ENCODE results near the gene MEIS1.

Gene MEIS1

GRCh38 chr2:66578054-66578686 lies 143.2 kb downstream of the MEIS1 start:
- H3K27me3 ChIP-seq (ENCODE audit: control insufficient read depth, insufficient read depth, low read length): peaks cover 73% of the 10 kb centered on the region
- H3K4me1 ChIP-seq (ENCODE audit: control insufficient read depth, insufficient read depth, low read length): peaks cover 8% of the 10 kb centered on the region
- H3K9ac ChIP-seq (ENCODE audit: low read depth, low read length): no peak overlapping the region
- H3K4me3 ChIP-seq (ENCODE audit: low read depth, low read length): peak overlapping the region; percentile 61
- H3K36me3 ChIP-seq (ENCODE audit: control insufficient read depth, insufficient read depth, low read length): no peaks in the 10 kb centered on the region
- H3K9me3 ChIP-seq (ENCODE audit: control insufficient read depth, insufficient read depth, low read length): no peaks in the 10 kb centered on the region

GRCh38 chr2:66578687-66579106 lies 143.8 kb downstream of the MEIS1 start:
- H3K9ac ChIP-seq (ENCODE audit: low read depth, low read length): no peak overlapping the region
- peak overlapping the region; percentile 61 for H3K4me3 ChIP-seq (ENCODE audit: low read depth, low read length)
- H3K27me3 ChIP-seq (ENCODE audit: control insufficient read depth, insufficient read depth, low read length): peaks cover 78% of the 10 kb centered on the region
- H3K36me3 ChIP-seq (ENCODE audit: control insufficient read depth, insufficient read depth, low read length): no peaks in the 10 kb centered on the region
- no peaks in the 10 kb centered on the region for H3K9me3 ChIP-seq (ENCODE audit: control insufficient read depth, insufficient read depth, low read length)
- peaks cover 8% of the 10 kb centered on the region for H3K4me1 ChIP-seq (ENCODE audit: control insufficient read depth, insufficient read depth, low read length)

- H3K36me3 ChIP-seq (ENCODE audit: control insufficient read depth, insufficient read depth, low read length): no peaks in the 10 kb centered on the region
- no peak overlapping the region for H3K9ac ChIP-seq (ENCODE audit: low read depth, low read length)
- no peaks in the 10 kb centered on the region for H3K9me3 ChIP-seq (ENCODE audit: control insufficient read depth, insufficient read depth, low read length)
- peaks cover 85% of the 10 kb centered on the region for H3K27me3 ChIP-seq (ENCODE audit: control insufficient read depth, insufficient read depth, low read length)
- no peak overlapping the region for H3K4me3 ChIP-seq (ENCODE audit: low read depth, low read length)
- H3K4me1 ChIP-seq (ENCODE audit: control insufficient read depth, insufficient read depth, low read length): peaks cover 8% of the 10 kb centered on the region
Measured at GRCh38 chr2:66579186-66580126, 144.5 kb downstream of the MEIS1 start.

GRCh38 chr2:66580166-66581049 lies 145.5 kb downstream of the MEIS1 start:
- Histone ChIP-seq H3K27me3 (ENCODE audit: control insufficient read depth, insufficient read depth, low read length) (peaks cover 94% of the 10 kb centered on the region), H3K4me3 (ENCODE audit: low read depth, low read length) (no peak overlapping the region), H3K4me1 (ENCODE audit: control insufficient read depth, insufficient read depth, low read length) (peaks cover 8% of the 10 kb centered on the region), H3K9me3 (ENCODE audit: control insufficient read depth, insufficient read depth, low read length) (no peaks in the 10 kb centered on the region), H3K9ac (ENCODE audit: low read depth, low read length) (no peak overlapping the region), H3K36me3 (ENCODE audit: control insufficient read depth, insufficient read depth, low read length) (no peaks in the 10 kb centered on the region)

- H3K27me3 ChIP-seq (ENCODE audit: control insufficient read depth, insufficient read depth, low read length): peaks cover 91% of the 10 kb centered on the region
- H3K9me3 ChIP-seq (ENCODE audit: control insufficient read depth, insufficient read depth, low read length): no peaks in the 10 kb centered on the region
- H3K9ac ChIP-seq (ENCODE audit: low read depth, low read length): no peak overlapping the region
- H3K36me3 ChIP-seq (ENCODE audit: control insufficient read depth, insufficient read depth, low read length): no peaks in the 10 kb centered on the region
- H3K4me1 ChIP-seq (ENCODE audit: control insufficient read depth, insufficient read depth, low read length): peaks cover 8% of the 10 kb centered on the region
- H3K4me3 ChIP-seq (ENCODE audit: low read depth, low read length): peak overlapping the region; percentile 56
Measured at GRCh38 chr2:66581339-66582103, 146.6 kb downstream of the MEIS1 start.

GRCh38 chr2:66582104-66582986 lies 147.4 kb downstream of the MEIS1 start:
- H3K4me3 ChIP-seq (ENCODE audit: low read depth, low read length): peak overlapping the region; percentile 56
- no peaks in the 10 kb centered on the region for H3K36me3 ChIP-seq (ENCODE audit: control insufficient read depth, insufficient read depth, low read length)
- H3K9me3 ChIP-seq (ENCODE audit: control insufficient read depth, insufficient read depth, low read length): no peaks in the 10 kb centered on the region
- peaks cover 83% of the 10 kb centered on the region for H3K27me3 ChIP-seq (ENCODE audit: control insufficient read depth, insufficient read depth, low read length)
- H3K9ac ChIP-seq (ENCODE audit: low read depth, low read length): no peak overlapping the region
- peaks cover 8% of the 10 kb centered on the region for H3K4me1 ChIP-seq (ENCODE audit: control insufficient read depth, insufficient read depth, low read length)

GRCh38 chr2:66582987-66583880 lies 148.3 kb downstream of the MEIS1 start:
- Histone ChIP-seq H3K4me1 (ENCODE audit: control insufficient read depth, insufficient read depth, low read length) (peaks cover 8% of the 10 kb centered on the region), H3K4me3 (ENCODE audit: low read depth, low read length) (peak overlapping the region; percentile 56), H3K36me3 (ENCODE audit: control insufficient read depth, insufficient read depth, low read length) (no peaks in the 10 kb centered on the region), H3K27me3 (ENCODE audit: control insufficient read depth, insufficient read depth, low read length) (peaks cover 74% of the 10 kb centered on the region), H3K9me3 (ENCODE audit: control insufficient read depth, insufficient read depth, low read length) (no peaks in the 10 kb centered on the region), H3K9ac (ENCODE audit: low read depth, low read length) (no peak overlapping the region)

GRCh38 chr2:66583881-66584280 lies 149.0 kb downstream of the MEIS1 start:
- Histone ChIP-seq H3K9me3 (ENCODE audit: control insufficient read depth, insufficient read depth, low read length) (no peaks in the 10 kb centered on the region), H3K4me1 (ENCODE audit: control insufficient read depth, insufficient read depth, low read length) (peaks cover 4% of the 10 kb centered on the region), H3K36me3 (ENCODE audit: control insufficient read depth, insufficient read depth, low read length) (no peaks in the 10 kb centered on the region), H3K27me3 (ENCODE audit: control insufficient read depth, insufficient read depth, low read length) (peaks cover 67% of the 10 kb centered on the region), H3K4me3 (ENCODE audit: low read depth, low read length) (peak overlapping the region; percentile 56), H3K9ac (ENCODE audit: low read depth, low read length) (no peak overlapping the region)

GRCh38 chr2:66585587-66585986 lies 150.7 kb downstream of the MEIS1 start:
- H3K27me3 ChIP-seq (ENCODE audit: control insufficient read depth, insufficient read depth, low read length): peaks cover 50% of the 10 kb centered on the region

GRCh38 chr2:66587216-66587615 lies 152.3 kb downstream of the MEIS1 start:
- no peaks in the 10 kb centered on the region for H3K36me3 ChIP-seq (ENCODE audit: control insufficient read depth, insufficient read depth, low read length)
- H3K9ac ChIP-seq (ENCODE audit: low read depth, low read length): no peak overlapping the region
- no peaks in the 10 kb centered on the region for H3K9me3 ChIP-seq (ENCODE audit: control insufficient read depth, insufficient read depth, low read length)
- no peak overlapping the region for H3K4me3 ChIP-seq (ENCODE audit: low read depth, low read length)
- H3K27me3 ChIP-seq (ENCODE audit: control insufficient read depth, insufficient read depth, low read length): peaks cover 34% of the 10 kb centered on the region
- H3K4me1 ChIP-seq (ENCODE audit: control insufficient read depth, insufficient read depth, low read length): peaks cover 4% of the 10 kb centered on the region

More at GRCh38 chr2:66585587-66585986, 150.7 kb downstream of the MEIS1 start:
- no peak overlapping the region for H3K9ac ChIP-seq (ENCODE audit: low read depth, low read length)
- H3K36me3 ChIP-seq (ENCODE audit: control insufficient read depth, insufficient read depth, low read length): no peaks in the 10 kb centered on the region
- no peak overlapping the region for H3K4me3 ChIP-seq (ENCODE audit: low read depth, low read length)
- peaks cover 4% of the 10 kb centered on the region for H3K4me1 ChIP-seq (ENCODE audit: control insufficient read depth, insufficient read depth, low read length)
- no peaks in the 10 kb centered on the region for H3K9me3 ChIP-seq (ENCODE audit: control insufficient read depth, insufficient read depth, low read length)

Measured in iPS-15b (cell line).